Peyer's patch (tissue), 4 donors: ENCODE results near the gene ATP5ME. TPM values are rescaled to one million over a fixed set of nuclear protein-coding genes. Genes with fewer than 3 reads are reported as not detected.
"Not testable (repeated sequence)": the region's sequence is repeated elsewhere in the genome, so short reads cannot be mapped to it uniquely, and the experiment has no call there.

Experiments used
- DNase-seq, 3 donors: peaks; one replicate each; pipeline ENCODE4 v3.0.0-alpha.2; 2017 to 2019
- H3K27ac ChIP-seq, 4 donors: fragments of 200-600 bp; sonication (generic); one replicate each; pipeline ENCODE4 v1.5.1; 2016 to 2019
- H3K27me3 ChIP-seq, 2 donors: fragments of 200-600 bp; sonication (generic); one replicate each; pipeline ENCODE4 v1.5.1; 2019
- H3K36me3 ChIP-seq, 3 donors: fragments of 200-600 bp; sonication (generic); one replicate each; pipeline ENCODE4 v1.5.1; 2016 to 2019
- H3K4me1 ChIP-seq, 4 donors: fragments of 200-600 bp; sonication (generic); one replicate each; pipeline ENCODE4 v1.5.1; 2016 to 2019
- H3K4me3 ChIP-seq, 4 donors: fragments of 200-600 bp; sonication (generic); 1 replicate in 3 of 4; 2 replicates in 1 of 4; pipeline ENCODE4 v1.5.1; 2016 to 2019; ENCODE audit warnings: mild to moderate bottlenecking in 1 of 4
- H3K9me3 ChIP-seq, 4 donors: fragments of 200-600 bp; sonication (generic); one replicate each; pipeline ENCODE4 v1.5.1; 2016 to 2019; ENCODE audit warnings: mild to moderate bottlenecking in 1 of 4
- CTCF ChIP-seq, 6 experiments: fragments of 450-650 bp in 4 of 6; fragments of 200-600 bp in 2 of 6; sonication (generic) in 1 of 6; IDR thresholded peaks; one replicate each; pipeline ENCODE4 v1.5.1; 2017 to 2019; ENCODE audit warnings: antibody characterized with exemption in 6 of 6, mild to moderate bottlenecking in 3 of 6, moderate library complexity in 1 of 6
- POLR2A ChIP-seq, 2 donors: fragments of 450-650 bp; IDR thresholded peaks; one replicate each; pipeline ENCODE4 v1.5.1; 2017; ENCODE audit warnings: antibody characterized with exemption in 2 of 2, mild to moderate bottlenecking in 2 of 2, moderate library complexity in 2 of 2
- total RNA-seq, 4 donors: library from RNA; depleted of rRNA; stranded (reverse); fragments of >200 nt; gene quantifications; one replicate each; pipeline ENCODE4 v1.1.0, GENCODE V29; 2016

The ATP5ME gene
- total RNA-seq, 4 donors from 2014 or later = 102 to 259 (median 184) TPM

GRCh38 chr4:673349-674091 is 556 bp downstream of the ATP5ME start:
- Histone ChIP-seq H3K9me3 (no peaks in the 10 kb centered on the region), H3K27me3 (no peaks in the 10 kb centered on the region), H3K4me3 (peak overlapping the region; percentile 69 to 100 (median 90)), H3K27ac (peak overlapping the region; percentile 83 to 99 (median 96)), H3K36me3 (peaks cover 0 to 25% (median 0%) of the 10 kb centered on the region in 3 donors), H3K4me1 (peaks cover 0 to 36% (median 19%) of the 10 kb centered on the region in 4 donors)
- DNase-seq = peak in 1 of 3 donors; percentile 80
- TF ChIP-seq CTCF (IDR thresholded peaks at IDR 0.05) (no peak), POLR2A (IDR thresholded peaks at IDR 0.05) (peak in 1 of 2 donors; percentile 29)

GRCh38 chr4:671769-672168 is 2.3 kb downstream of the ATP5ME start:
- Histone ChIP-seq H3K27me3 (no peaks in the 10 kb centered on the region), H3K4me1 (peaks cover 0 to 23% (median 16%) of the 10 kb centered on the region in 4 donors), H3K27ac (no peak overlapping the region), H3K4me3 (no peak overlapping the region), H3K9me3 (no peaks in the 10 kb centered on the region), H3K36me3 (peaks cover 0 to 25% (median 0%) of the 10 kb centered on the region in 3 donors)
- no peak for DNase-seq
- TF ChIP-seq POLR2A (IDR thresholded peaks at IDR 0.05) (no peak), CTCF (IDR thresholded peaks at IDR 0.05) (no peak)

GRCh38 chr4:669806-670559 is 4.1 kb downstream of the ATP5ME start:
- H3K4me1 ChIP-seq = peaks cover 0 to 13% (median 11%) of the 10 kb centered on the region in 4 donors
- H3K9me3 ChIP-seq, H3K27me3 ChIP-seq, H3K27ac ChIP-seq, H3K4me3 ChIP-seq, DNase-seq: not testable (repeated sequence)
- peaks cover 0 to 25% (median 0%) of the 10 kb centered on the region in 3 donors for H3K36me3 ChIP-seq

GRCh38 chr4:668219-668618 is 5.9 kb downstream of the ATP5ME start:
- H3K27me3 ChIP-seq, H3K4me3 ChIP-seq, H3K9me3 ChIP-seq, H3K27ac ChIP-seq, DNase-seq: not testable (repeated sequence)
- H3K36me3 ChIP-seq = peaks cover 0 to 25% (median 0%) of the 10 kb centered on the region in 3 donors
- peaks cover 0 to 15% (median 5%) of the 10 kb centered on the region in 4 donors for H3K4me1 ChIP-seq

- Histone ChIP-seq H3K4me3 (no peak overlapping the region), H3K27ac (no peak overlapping the region), H3K36me3 (peaks cover 0 to 20% (median 0%) of the 10 kb centered on the region in 3 donors), H3K9me3 (no peaks in the 10 kb centered on the region), H3K27me3 (no peaks in the 10 kb centered on the region), H3K4me1 (peaks cover 0 to 10% (median 0%) of the 10 kb centered on the region in 4 donors)
- no peak for TF ChIP-seq POLR2A (IDR thresholded peaks at IDR 0.05)
- TF ChIP-seq CTCF (IDR thresholded peaks at IDR 0.05) = no peak
- no peak for DNase-seq
Measured at GRCh38 chr4:667545-667925, 6.5 kb downstream of the ATP5ME start.

- no peak overlapping the region for H3K27ac ChIP-seq
- H3K36me3 ChIP-seq = peaks cover 0 to 14% (median 0%) of the 10 kb centered on the region in 3 donors
- DNase-seq = no peak
- H3K4me3 ChIP-seq = no peak overlapping the region
- H3K4me1 ChIP-seq = peaks cover 0 to 8% (median 0%) of the 10 kb centered on the region in 4 donors
- H3K9me3 ChIP-seq = no peaks in the 10 kb centered on the region
- no peak for TF ChIP-seq POLR2A (IDR thresholded peaks at IDR 0.05)
- no peak for TF ChIP-seq CTCF (IDR thresholded peaks at IDR 0.05)
- H3K27me3 ChIP-seq = no peaks in the 10 kb centered on the region
Measured at GRCh38 chr4:666822-667544, 7.1 kb downstream of the ATP5ME start.
